Inferior parietal cortex (tissue), 1 donor: ENCODE measurements around the gene GLI3.

ENCODE experiments used
- DNase-seq: peaks from one replicate; pipeline ENCODE4 v3.0.0-alpha.2; 2016; ENCODE audit errors: extremely low spot score

Gene GLI3

GRCh38 chr7:41928166-41928565 is 308.8 kb downstream of the GLI3 start:
- DNase-seq: no peak

GRCh38 chr7:41927380-41927779 is 309.6 kb downstream of the GLI3 start:
- DNase-seq: no peak

GRCh38 chr7:41925946-41926345 is 311.1 kb downstream of the GLI3 start:
- no peak for DNase-seq

- DNase-seq: no peak
These were observed 312.2 kb downstream of the GLI3 start for GRCh38 chr7:41924796-41925195.

GRCh38 chr7:41922373-41922772 is 314.6 kb downstream of the GLI3 start:
- no peak for DNase-seq

GRCh38 chr7:41921453-41921981 is 315.5 kb downstream of the GLI3 start:
- DNase-seq: no peak

- no peak for DNase-seq
These were observed 318.4 kb downstream of the GLI3 start for GRCh38 chr7:41918597-41918996.

GRCh38 chr7:41916450-41916927 is 320.5 kb downstream of the GLI3 start:
- no peak for DNase-seq

- DNase-seq: no peak
These were observed 321.1 kb downstream of the GLI3 start for GRCh38 chr7:41915871-41916270.

GRCh38 chr7:41912851-41913567 is 324.0 kb downstream of the GLI3 start:
- no peak for DNase-seq

GRCh38 chr7:41912426-41912825 is 324.6 kb downstream of the GLI3 start:
- DNase-seq: no peak

GRCh38 chr7:41911792-41912191 is 325.2 kb downstream of the GLI3 start:
- no peak for DNase-seq
